HFFc6 (cell line): ENCODE results near the gene CNN3. TPM values are rescaled to one million over a fixed set of nuclear protein-coding genes. Genes with fewer than 3 reads are reported as not detected.
A peak's percentile ranks its signal among the peaks of the same experiment; 100 is the strongest.

Experiments
- DNase-seq: peaks from one replicate; pipeline ENCODE4 v3.0.0-alpha.2; 2018
- H3K27ac Mint-ChIP-seq: 2 replicates; pipeline ENCODE4 v1.8.0; 2020; ENCODE audit warnings: mild to moderate bottlenecking, mixed read lengths
- H3K27me3 Mint-ChIP-seq: 2 replicates; pipeline ENCODE4 v1.8.0; 2021; ENCODE audit warnings: mild to moderate bottlenecking, moderate library complexity, mixed read lengths; ENCODE audit not compliant: insufficient read depth
- H3K36me3 Mint-ChIP-seq: 2 replicates; pipeline ENCODE4 v1.8.0; 2021; ENCODE audit warnings: low read depth, mixed read lengths
- H3K4me1 Mint-ChIP-seq: 2 replicates; pipeline ENCODE4 v1.8.0; 2020; ENCODE audit warnings: low read depth, mixed read lengths
- H3K4me3 Mint-ChIP-seq: 2 replicates; pipeline ENCODE4 v1.8.0; 2020; ENCODE audit warnings: mild to moderate bottlenecking, moderate library complexity, mixed read lengths
- H3K9me3 Mint-ChIP-seq: 2 replicates; pipeline ENCODE4 v1.8.0; 2020; ENCODE audit warnings: mild to moderate bottlenecking, mixed read lengths
- total RNA-seq, 6 experiments: library from RNA; stranded (reverse); fragmentation: NEBNext Ultra II Directional; extraction: Animal tissue kit (Norgen Biotek cat#: 25700); gene quantifications; 2 replicates in 1 of 6; 3 replicates in 5 of 6; pipeline ENCODE4 v1.2.3, GENCODE V29; 2021
- TF ChIP-seq, protein P1 (sequence below): fragments of 200-600 bp; sonication (generic); IDR thresholded peaks from 2 replicates; pipeline ENCODE4 v1.5.0; 2021; ENCODE audit warnings: antibody characterized with exemption, mild to moderate bottlenecking

Gene CNN3
- total RNA-seq, 6 experiments from 2014 or later, result 210 to 253 (median 232) TPM

DNA sequence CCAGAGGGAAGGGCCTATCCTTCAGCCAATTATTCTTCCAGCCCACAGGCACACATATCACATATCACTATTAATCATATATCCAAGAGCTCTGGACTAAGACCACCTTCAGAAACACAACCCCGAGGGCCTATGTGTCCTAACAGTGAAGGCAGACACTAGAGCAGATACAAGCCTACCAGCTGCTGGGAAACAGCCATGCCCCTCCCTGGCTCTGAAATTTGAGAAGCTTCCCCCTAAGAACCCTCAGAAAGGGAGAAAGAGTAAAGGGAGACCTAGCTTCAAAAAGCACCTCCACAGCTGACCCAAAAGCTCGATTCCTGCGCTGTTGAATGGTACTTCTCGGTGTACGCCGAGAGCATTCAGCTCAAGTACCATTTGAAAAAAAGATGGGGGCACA lies 17.4 kb downstream of the CNN3 start:
- Mint-ChIP-seq H3K27ac (no peak overlapping the region), H3K36me3 (peaks cover 58% of the 10 kb centered on the region), H3K27me3 (no peaks in the 10 kb centered on the region; the same call in 1 of the 2 replicates), H3K4me3 (no peak overlapping the region), H3K9me3 (no peaks in the 10 kb centered on the region), H3K4me1 (peaks cover 73% of the 10 kb centered on the region)
- TF ChIP-seq, protein P1, sequence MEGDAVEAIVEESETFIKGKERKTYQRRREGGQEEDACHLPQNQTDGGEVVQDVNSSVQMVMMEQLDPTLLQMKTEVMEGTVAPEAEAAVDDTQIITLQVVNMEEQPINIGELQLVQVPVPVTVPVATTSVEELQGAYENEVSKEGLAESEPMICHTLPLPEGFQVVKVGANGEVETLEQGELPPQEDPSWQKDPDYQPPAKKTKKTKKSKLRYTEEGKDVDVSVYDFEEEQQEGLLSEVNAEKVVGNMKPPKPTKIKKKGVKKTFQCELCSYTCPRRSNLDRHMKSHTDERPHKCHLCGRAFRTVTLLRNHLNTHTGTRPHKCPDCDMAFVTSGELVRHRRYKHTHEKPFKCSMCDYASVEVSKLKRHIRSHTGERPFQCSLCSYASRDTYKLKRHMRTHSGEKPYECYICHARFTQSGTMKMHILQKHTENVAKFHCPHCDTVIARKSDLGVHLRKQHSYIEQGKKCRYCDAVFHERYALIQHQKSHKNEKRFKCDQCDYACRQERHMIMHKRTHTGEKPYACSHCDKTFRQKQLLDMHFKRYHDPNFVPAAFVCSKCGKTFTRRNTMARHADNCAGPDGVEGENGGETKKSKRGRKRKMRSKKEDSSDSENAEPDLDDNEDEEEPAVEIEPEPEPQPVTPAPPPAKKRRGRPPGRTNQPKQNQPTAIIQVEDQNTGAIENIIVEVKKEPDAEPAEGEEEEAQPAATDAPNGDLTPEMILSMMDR, result no peak
- DNase-seq, result no peak

DNA sequence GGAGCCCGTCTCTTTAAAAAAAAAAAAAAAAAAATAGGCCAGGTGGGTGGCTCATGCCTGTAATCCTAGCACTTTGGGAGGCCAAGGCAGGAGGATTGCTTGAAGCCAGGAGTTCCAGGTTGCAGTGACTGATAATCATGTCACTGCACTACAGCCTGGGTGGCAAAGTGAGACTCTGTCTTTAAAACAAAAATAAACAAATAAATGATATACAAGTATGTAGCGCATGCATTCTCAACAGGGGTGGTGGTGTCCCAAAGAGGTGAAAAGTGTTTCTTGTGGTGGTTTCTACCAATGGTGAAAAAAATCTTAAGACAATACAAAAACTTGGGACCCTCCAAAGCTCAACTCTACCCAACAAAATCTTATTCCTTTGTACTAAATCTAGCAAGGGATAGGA lies 17.9 kb downstream of the CNN3 start:
- peaks cover 53% of the 10 kb centered on the region for H3K36me3 Mint-ChIP-seq
- DNase-seq, result no peak
- H3K4me1 Mint-ChIP-seq, result peaks cover 73% of the 10 kb centered on the region
- no peak overlapping the region for H3K27ac Mint-ChIP-seq
- H3K4me3 Mint-ChIP-seq, result no peak overlapping the region
- no peaks in the 10 kb centered on the region for H3K9me3 Mint-ChIP-seq
- no peaks in the 10 kb centered on the region; the same call in 1 of the 2 replicates for H3K27me3 Mint-ChIP-seq
- TF ChIP-seq, protein P1, result no peak

DNA sequence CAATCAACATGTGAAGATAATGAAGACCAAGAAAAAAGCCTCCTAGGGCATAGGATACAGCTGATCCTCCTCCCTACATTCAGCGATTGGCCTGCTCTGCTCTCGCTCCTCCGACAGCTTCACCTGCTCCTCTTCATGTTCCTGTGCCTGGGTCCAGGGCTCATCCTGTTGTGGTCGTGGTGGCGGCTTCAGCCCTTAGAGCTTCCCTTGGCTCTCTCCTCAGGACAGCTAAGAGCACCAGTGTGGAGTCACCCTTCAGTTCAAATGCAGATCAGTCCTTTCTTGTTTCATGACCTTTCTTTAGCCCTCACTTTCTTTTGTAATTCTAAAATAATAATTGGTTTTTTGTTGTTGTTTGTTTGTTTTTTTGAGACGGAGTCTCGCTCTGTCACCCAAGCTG lies 18.7 kb downstream of the CNN3 start:
- TF ChIP-seq, protein P1, result no peak
- Mint-ChIP-seq H3K27me3 (no peaks in the 10 kb centered on the region), H3K27ac (peak overlapping the region; percentile 17), H3K4me1 (peaks cover 73% of the 10 kb centered on the region), H3K36me3 (peaks cover 56% of the 10 kb centered on the region), H3K4me3 (no peak overlapping the region), H3K9me3 (no peaks in the 10 kb centered on the region)
- no peak for DNase-seq

DNA sequence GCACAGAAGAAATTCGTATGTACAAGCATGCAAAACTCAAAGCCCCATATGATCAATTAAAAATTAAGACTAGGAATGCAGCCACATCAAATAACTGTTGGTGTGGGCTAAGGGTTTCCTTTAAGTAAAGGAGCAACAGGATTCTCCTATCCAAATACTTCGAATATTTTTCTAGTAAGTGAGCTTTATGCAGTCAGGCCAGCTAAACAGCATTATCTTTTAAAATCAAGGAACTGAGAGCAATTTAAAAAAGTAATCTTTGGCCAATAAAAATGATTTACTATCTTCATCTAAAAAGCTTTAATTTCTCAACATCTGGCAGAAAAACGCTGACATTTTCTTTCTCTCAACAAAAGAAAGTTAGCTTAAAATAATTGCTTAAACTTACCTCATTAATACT lies 19.8 kb downstream of the CNN3 start:
- H3K27me3 Mint-ChIP-seq, result no peaks in the 10 kb centered on the region
- peak; percentile 23 for DNase-seq
- peaks cover 73% of the 10 kb centered on the region for H3K4me1 Mint-ChIP-seq
- H3K36me3 Mint-ChIP-seq, result peaks cover 54% of the 10 kb centered on the region
- H3K4me3 Mint-ChIP-seq, result peak overlapping the region; percentile 3
- no peaks in the 10 kb centered on the region for H3K9me3 Mint-ChIP-seq
- TF ChIP-seq, protein P1, result no peak
- H3K27ac Mint-ChIP-seq, result no peak overlapping the region; the same call in 1 of the 2 replicates

DNA sequence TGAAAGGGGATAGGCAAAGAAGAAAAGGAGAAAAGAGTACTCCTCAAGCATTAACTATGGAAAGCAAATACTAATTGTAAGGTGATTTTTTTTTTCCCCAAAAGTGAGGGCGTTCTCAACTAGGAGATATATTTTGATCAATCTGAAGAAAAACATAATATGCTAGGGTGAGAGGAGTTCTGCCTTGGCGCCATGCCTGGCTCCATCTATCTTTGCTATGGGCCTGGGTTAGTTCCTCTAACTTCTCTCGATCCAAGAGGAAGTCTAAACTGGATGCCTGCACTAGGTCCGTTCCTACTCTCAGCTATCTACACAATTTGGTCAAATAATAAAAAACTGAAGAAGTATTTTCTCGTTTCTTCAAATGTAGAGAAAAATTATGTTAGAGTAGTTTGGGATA lies 20.5 kb downstream of the CNN3 start:
- peaks cover 54% of the 10 kb centered on the region for H3K36me3 Mint-ChIP-seq
- H3K27ac Mint-ChIP-seq, result no peak overlapping the region
- peaks cover 73% of the 10 kb centered on the region for H3K4me1 Mint-ChIP-seq
- no peaks in the 10 kb centered on the region for H3K9me3 Mint-ChIP-seq
- DNase-seq, result no peak
- TF ChIP-seq, protein P1, result no peak
- H3K27me3 Mint-ChIP-seq, result no peaks in the 10 kb centered on the region
- no peak overlapping the region for H3K4me3 Mint-ChIP-seq

DNA sequence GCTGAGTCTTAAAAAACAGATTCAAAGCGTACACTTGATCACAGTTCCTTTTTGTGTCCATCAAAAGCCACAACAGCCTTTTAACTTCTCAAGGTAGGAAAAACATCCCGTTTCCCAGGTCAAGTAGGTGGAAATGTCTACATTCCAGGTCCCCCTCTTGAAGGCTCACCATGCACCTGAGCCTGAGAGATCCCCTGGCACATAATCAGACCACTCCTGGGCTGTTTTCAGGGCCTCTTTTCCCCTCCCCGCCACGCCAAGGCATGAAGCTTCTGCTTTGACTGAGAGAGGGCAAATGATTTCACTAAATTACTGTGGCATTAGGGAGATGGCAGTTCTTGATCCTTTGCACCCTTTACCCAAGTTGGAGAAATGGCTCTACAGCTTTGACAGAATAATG lies 21.7 kb downstream of the CNN3 start:
- Mint-ChIP-seq H3K36me3 (peaks cover 48% of the 10 kb centered on the region), H3K4me1 (peaks cover 70% of the 10 kb centered on the region), H3K4me3 (no peak overlapping the region), H3K27me3 (no peaks in the 10 kb centered on the region), H3K27ac (no peak overlapping the region), H3K9me3 (no peaks in the 10 kb centered on the region)
- DNase-seq, result no peak
- TF ChIP-seq, protein P1, result no peak
